GM18858 (cell line): ENCODE measurements around the gene ECE2.
"Not testable (repeated sequence)": the region's sequence is repeated elsewhere in the genome, so short reads cannot be mapped to it uniquely, and the experiment has no call there.

ENCODE experiments used
- ATAC-seq: cut with Tn5 transposase; IDR thresholded peaks from one replicate; pipeline ENCODE4 v1.9.1; 2021; ENCODE audit not compliant: unreplicated experiment

The ECE2 gene

GRCh38 chr3:184262764-184263179, 13.1 kb upstream of the ECE2 start:
- no peak for ATAC-seq

GRCh38 chr3:184267249-184267648, 8.6 kb upstream of the ECE2 start:
- not testable (repeated sequence) for ATAC-seq

GRCh38 chr3:184272269-184272668, 3.6 kb upstream of the ECE2 start:
- no peak for ATAC-seq

- no peak for ATAC-seq
Observed at GRCh38 chr3:184275381-184275701, 481 bp upstream of the ECE2 start.

GRCh38 chr3:184277366-184277765, 1.5 kb downstream of the ECE2 start:
- ATAC-seq = no peak

- ATAC-seq = no peak
Observed at GRCh38 chr3:184282941-184283340, 7.1 kb downstream of the ECE2 start.

- no peak for ATAC-seq
Observed at GRCh38 chr3:184283681-184284080, 7.9 kb downstream of the ECE2 start.

- no peak for ATAC-seq
Observed at GRCh38 chr3:184284696-184285095, 8.9 kb downstream of the ECE2 start.

GRCh38 chr3:184289426-184289938, 13.7 kb downstream of the ECE2 start:
- no peak for ATAC-seq

- ATAC-seq = no peak
Observed at GRCh38 chr3:184290331-184290730, 14.5 kb downstream of the ECE2 start.

- ATAC-seq = no peak
Observed at GRCh38 chr3:184291044-184291737, 15.4 kb downstream of the ECE2 start.

- no peak for ATAC-seq
Observed at GRCh38 chr3:184291738-184292445, 16.1 kb downstream of the ECE2 start.

GRCh38 chr3:184295771-184296170, 19.9 kb downstream of the ECE2 start:
- no peak for ATAC-seq

- no peak for ATAC-seq
Observed at GRCh38 chr3:184296616-184297015, 20.8 kb downstream of the ECE2 start.

- ATAC-seq = peak; percentile 88
Observed at GRCh38 chr3:184298759-184299487, 23.1 kb downstream of the ECE2 start, which contains the start of gene PSMD2. PSMD2 (plus strand) TSS chr3:184299241; CDS start chr3:184299267, 26 bp downstream.

- no peak for ATAC-seq
Observed at GRCh38 chr3:184299488-184300377, 23.9 kb downstream of the ECE2 start.

- no peak for ATAC-seq
Observed at GRCh38 chr3:184300378-184300720, 24.5 kb downstream of the ECE2 start.

- ATAC-seq = no peak
Observed at GRCh38 chr3:184305577-184305976, 29.8 kb downstream of the ECE2 start.

GRCh38 chr3:184306341-184306972, 30.6 kb downstream of the ECE2 start:
- ATAC-seq = no peak

- no peak for ATAC-seq
Observed at GRCh38 chr3:184307915-184308314, 32.1 kb downstream of the ECE2 start.
